AG10803 (cell line): ENCODE measurements around the gene RINL.

Experiments
- DNase-seq: peaks from one replicate; pipeline ENCODE4 v3.0.0; 2010; ENCODE audit warnings: low read depth
- H3K4me3 ChIP-seq: 2 replicates; pipeline ENCODE4 v1.5.1; 2011; ENCODE audit warnings: mild to moderate bottlenecking, low read length, control low read depth
- CTCF ChIP-seq: conservative IDR thresholded peaks from 2 replicates; pipeline ENCODE4 v1.5.1; 2011; ENCODE audit warnings: mild to moderate bottlenecking, low read length, control low read depth, inconsistent platforms

RINL gene

DNA sequence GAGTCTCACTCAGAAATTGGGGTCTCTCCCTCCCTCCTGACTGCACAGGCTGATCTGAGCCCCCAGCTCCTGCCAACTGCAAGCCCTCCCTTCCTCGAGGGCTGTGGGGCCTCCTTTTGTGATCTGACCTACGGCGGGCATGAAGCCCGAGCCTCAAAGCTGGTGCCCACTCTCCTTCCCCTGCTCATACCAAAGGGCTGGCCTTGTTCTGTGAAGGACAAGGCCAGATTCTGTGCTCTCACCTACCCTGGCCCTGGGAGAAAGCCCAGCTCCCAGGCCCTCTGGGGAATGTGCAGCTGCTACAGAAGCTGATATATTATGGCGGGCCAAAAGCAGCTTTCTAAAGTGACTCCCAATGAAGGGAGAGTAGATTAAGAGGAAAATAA is 37.5 kb downstream of the RINL start:
- no peak for DNase-seq

GRCh38 chr19:38839816-38840582 is 38.1 kb downstream of the RINL start:
- no peak for DNase-seq
- H3K4me3 ChIP-seq = no peak overlapping the region
- TF ChIP-seq CTCF = no peak

More for the DNA sequence above, 37.5 kb downstream of the RINL start:
- TF ChIP-seq CTCF = no peak
- H3K4me3 ChIP-seq = no peak overlapping the region

DNA sequence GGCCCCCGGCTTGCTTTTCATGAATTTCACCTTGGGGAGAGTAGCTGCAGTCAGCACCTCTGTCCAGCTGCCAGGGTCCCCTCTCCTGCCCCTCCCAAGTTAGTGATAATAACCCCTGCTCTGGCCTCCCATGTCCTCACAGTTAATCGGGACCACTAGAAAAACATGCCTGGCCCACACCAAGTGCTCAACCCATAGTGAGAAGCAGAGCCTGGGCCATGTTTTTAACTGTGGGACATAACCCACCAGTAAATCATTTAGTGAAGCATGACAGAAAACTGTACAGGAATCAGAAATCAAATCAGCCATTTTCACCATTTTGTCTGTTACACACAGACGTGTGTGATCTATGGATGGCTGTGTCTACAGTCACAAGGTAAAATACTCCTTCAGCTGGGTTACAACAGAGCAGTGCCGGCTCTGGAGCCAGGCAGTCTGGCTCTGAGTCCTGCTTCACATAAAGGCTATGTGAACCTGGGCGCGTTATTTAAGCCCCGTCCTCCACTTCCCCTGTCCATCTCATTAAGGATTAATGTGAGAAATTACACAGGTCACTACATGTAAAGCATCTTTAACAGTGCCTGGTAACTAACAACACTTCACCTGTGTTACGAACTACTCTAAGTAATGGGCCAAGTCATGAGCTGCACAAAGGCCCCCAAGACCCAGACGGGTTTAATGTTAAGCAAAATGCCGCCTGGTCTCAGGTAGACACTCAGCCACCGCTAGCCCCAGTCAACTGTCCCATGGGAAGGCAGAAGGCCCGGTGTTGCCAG is 38.9 kb downstream of the RINL start:
- no peak for TF ChIP-seq CTCF
- DNase-seq = no peak
- H3K4me3 ChIP-seq = no peak overlapping the region

DNA sequence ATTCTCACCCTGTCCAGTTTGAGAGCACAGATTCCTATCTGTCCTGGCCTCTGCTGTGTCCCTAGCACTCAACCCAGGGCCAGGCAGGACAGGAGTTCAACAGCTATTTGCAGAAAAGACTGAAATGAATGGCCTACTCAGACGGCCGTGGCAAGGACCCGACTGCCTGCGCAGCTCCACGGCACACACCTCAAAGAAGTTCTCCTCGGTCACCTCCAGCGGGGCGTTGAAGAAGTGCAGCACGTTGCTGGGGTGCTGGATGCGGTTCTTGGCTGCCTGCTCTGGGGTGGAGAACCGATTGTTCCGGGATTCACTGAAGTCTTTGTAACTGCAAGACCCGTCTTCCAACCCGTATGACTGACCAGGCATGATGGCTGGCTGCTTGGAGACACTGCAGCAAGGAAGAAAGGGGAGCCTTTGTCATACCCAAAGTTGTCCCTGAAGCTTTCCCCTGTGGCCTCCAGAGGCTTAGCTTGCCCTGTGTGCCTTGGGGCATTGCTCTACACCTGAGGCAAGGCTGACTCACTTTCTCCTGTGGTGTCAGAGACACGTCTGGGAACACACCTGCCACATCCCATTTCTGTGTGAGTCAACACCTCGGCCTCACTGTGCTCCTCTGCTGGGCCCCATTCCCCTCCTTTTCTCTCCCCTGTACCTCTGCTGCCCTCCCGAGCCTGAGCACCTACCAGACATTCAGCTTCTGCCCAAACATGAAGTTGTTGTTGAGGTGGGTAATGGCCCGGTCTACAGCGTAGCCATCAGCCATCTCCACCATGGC is 39.7 kb downstream of the RINL start:
- no peak for DNase-seq

DNA sequence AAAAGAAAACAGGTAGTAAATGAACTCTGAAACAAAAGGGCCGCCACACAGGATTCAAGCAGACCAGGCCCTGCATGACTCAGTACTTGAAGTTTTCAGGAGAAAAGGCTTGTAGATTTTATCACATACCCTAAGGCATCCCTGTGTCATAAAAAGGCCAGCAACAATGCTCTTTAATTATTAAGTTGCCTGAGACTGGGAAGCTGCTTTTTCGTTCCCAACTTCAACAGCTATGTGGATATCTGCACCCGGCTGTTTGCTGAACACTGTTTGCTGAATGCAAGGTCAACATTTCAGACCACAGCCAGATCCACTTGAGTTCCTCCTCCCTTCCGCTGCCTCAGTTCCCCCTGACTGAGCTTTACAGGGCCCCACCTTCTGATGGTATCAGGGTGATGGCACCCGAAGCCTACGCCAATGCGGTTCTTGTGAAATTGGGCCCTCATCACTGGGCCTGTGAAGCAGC is 40.4 kb downstream of the RINL start:
- no peak for DNase-seq
- TF ChIP-seq CTCF = no peak
- H3K4me3 ChIP-seq = no peak overlapping the region

More for the DNA sequence above, 39.7 kb downstream of the RINL start:
- no peak for TF ChIP-seq CTCF
- H3K4me3 ChIP-seq = no peak overlapping the region

- no peak for DNase-seq
- H3K4me3 ChIP-seq = no peak overlapping the region
- no peak for TF ChIP-seq CTCF
Measured at GRCh38 chr19:38836983-38837626, 41.0 kb downstream of the RINL start.
